Measurements from ENCODE around the gene KDM3A. TPM values are rescaled to one million over a fixed set of nuclear protein-coding genes. Genes with fewer than 3 reads are reported as not detected.
A peak's percentile ranks its signal among the peaks of the same experiment; 100 is the strongest.

The KDM3A gene
- total RNA-seq, 1 experiment from 2014 or later: 52.6 TPM

DNA sequence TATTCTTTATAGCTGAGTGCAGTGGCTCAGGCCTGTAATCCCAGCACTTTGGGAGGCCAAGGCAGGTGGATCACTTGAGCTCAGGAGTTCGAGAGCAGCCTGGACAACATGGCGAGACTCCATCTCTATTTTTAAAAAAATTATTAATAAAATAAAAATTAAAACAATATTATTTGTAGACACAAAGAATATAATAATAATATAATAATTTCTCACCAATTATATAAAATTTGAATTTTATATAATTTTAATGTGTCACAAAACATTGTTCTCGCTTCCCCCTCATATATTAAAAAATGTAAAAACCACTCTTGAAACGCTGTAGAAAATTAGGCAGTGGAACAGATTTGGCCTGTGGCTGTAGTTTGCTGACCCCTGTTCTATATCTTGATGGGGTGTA is 5.6 kb upstream of the KDM3A start:
- ChIA-PET RAD21 (ENCODE audit: low non-redundant PET in 1 of 2, low total read pairs in 2 of 2, uncharacterized antibody in 2 of 2, unreplicated experiment in 2 of 2) (no interaction called here), CTCF (no interaction called here), POLR2A (no interaction called here)
- no peaks in the 10 kb centered on the region for H3K27me3 ChIP-seq (ENCODE audit: insufficient read depth, low read length)
- H3K4me2 ChIP-seq (ENCODE audit: low read length): no peak overlapping the region
- no peak for TF ChIP-seq CTCF (IDR thresholded peaks at IDR 0.05 in 2 of 3, conservative IDR thresholded peaks at IDR 0.05 in 1 of 3; ENCODE audit: borderline replicate concordance in 1 of 3, insufficient read depth in 1 of 3, low read depth in 2 of 3, low read length in 2 of 3)
- H3K4me1 ChIP-seq (ENCODE audit: control insufficient read depth in 1 of 2, insufficient read depth in 2 of 2, low read length in 2 of 2): peaks cover 4 to 5% of the 10 kb centered on the region in 2 experiments; a peak in 3 of 4 replicates
- H3K36me3 ChIP-seq (ENCODE audit: control insufficient read depth in 1 of 2, insufficient read depth in 2 of 2, low read length in 2 of 2): no peaks in the 10 kb centered on the region
- peaks cover 0 to 12% of the 10 kb centered on the region in 2 experiments; a peak in 2 of 4 replicates for H3K9me3 ChIP-seq (ENCODE audit: control insufficient read depth in 1 of 2, insufficient read depth in 1 of 2, low read depth in 1 of 2, low read length in 2 of 2)
- H3K9me2 ChIP-seq (ENCODE audit: insufficient read depth): no peaks in the 10 kb centered on the region; the same call in 1 of the 2 replicates
- BruUV-seq (replicated peaks): no TSS peak
- H3K9ac ChIP-seq (ENCODE audit: low read length): no peak overlapping the region
- DNase-seq (ENCODE audit: low read depth, low spot score) (no peak), ATAC-seq (no peak)
- H3K4me3 ChIP-seq (replicated peaks in 1 of 2; ENCODE audit: low read depth in 1 of 2, low read length in 2 of 2): no peak overlapping the region
- H2AFZ ChIP-seq (ENCODE audit: low read depth, low read length, poor library complexity, severe bottlenecking): peak overlapping the region; percentile 25
- intact Hi-C loops (cut with micrococcal nuclease): no loop called here
- H4K20me1 ChIP-seq (ENCODE audit: insufficient read depth): no peaks in the 10 kb centered on the region
- H3K79me2 ChIP-seq (ENCODE audit: insufficient read depth, low read length): no peaks in the 10 kb centered on the region
- H3K27ac ChIP-seq (ENCODE audit: low read depth, low read length): no peak overlapping the region

- Histone ChIP-seq H3K4me2 (ENCODE audit: low read length) (no peak overlapping the region), H3K9me3 (ENCODE audit: control insufficient read depth in 1 of 2, insufficient read depth in 1 of 2, low read depth in 1 of 2, low read length in 2 of 2) (peaks cover 0 to 10% of the 10 kb centered on the region in 2 experiments; a peak in 2 of 4 replicates)
Observed at GRCh38 chr2:86436328-86436727, 4.8 kb upstream of the KDM3A start.

More at GRCh38 chr2:86436328-86436727, 4.8 kb upstream of the KDM3A start:
- no peak overlapping the region for H3K27ac ChIP-seq (ENCODE audit: low read depth, low read length)
- BruUV-seq (replicated peaks): no TSS peak
- TF ChIP-seq EZH2 (IDR thresholded peaks at IDR 0.05) (no peak), SP1 (IDR thresholded peaks at IDR 0.05; ENCODE audit: low read depth) (no peak), EGR1 (IDR thresholded peaks at IDR 0.05; ENCODE audit: low read depth) (no peak), SIN3A (IDR thresholded peaks at IDR 0.05; ENCODE audit: low read depth) (no peak), JUND (IDR thresholded peaks at IDR 0.05) (no peak), CBX3 (IDR thresholded peaks at IDR 0.05; ENCODE audit: low read depth) (no peak), RAD21 (IDR thresholded peaks at IDR 0.05; ENCODE audit: low read depth) (no peak), POLR2A (IDR thresholded peaks at IDR 0.05; ENCODE audit: borderline replicate concordance, extremely low read depth, insufficient read depth, insufficient read length) (no peak), ZNF274 (IDR thresholded peaks at IDR 0.05; ENCODE audit: low read depth, low read length) (no peak), CTCF (IDR thresholded peaks at IDR 0.05 in 2 of 3, conservative IDR thresholded peaks at IDR 0.05 in 1 of 3; ENCODE audit: borderline replicate concordance in 1 of 3, insufficient read depth in 1 of 3, low read depth in 2 of 3, low read length in 2 of 3) (no peak)
- TF ChIP-seq, protein P1, sequence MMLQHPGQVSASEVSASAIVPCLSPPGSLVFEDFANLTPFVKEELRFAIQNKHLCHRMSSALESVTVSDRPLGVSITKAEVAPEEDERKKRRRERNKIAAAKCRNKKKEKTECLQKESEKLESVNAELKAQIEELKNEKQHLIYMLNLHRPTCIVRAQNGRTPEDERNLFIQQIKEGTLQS (IDR thresholded peaks at IDR 0.05): no peak
- POLR2A ChIA-PET: no interaction called here
- CTCF ChIA-PET: no interaction called here
- H3K4me3 ChIP-seq (replicated peaks in 1 of 2; ENCODE audit: low read depth in 1 of 2, low read length in 2 of 2): no peak overlapping the region
- no peaks in the 10 kb centered on the region for H3K79me2 ChIP-seq (ENCODE audit: insufficient read depth, low read length)
- RAD21 ChIA-PET (ENCODE audit: low non-redundant PET in 1 of 2, low total read pairs in 2 of 2, uncharacterized antibody in 2 of 2, unreplicated experiment in 2 of 2): no interaction called here
- no peak overlapping the region for H2AFZ ChIP-seq (ENCODE audit: low read depth, low read length, poor library complexity, severe bottlenecking)
- no peaks in the 10 kb centered on the region; the same call in 1 of the 2 replicates for H3K9me2 ChIP-seq (ENCODE audit: insufficient read depth)
- intact Hi-C loops (cut with micrococcal nuclease): no loop called here
- DNase-seq (ENCODE audit: low read depth, low spot score) (no peak), ATAC-seq (no peak)
- H3K27me3 ChIP-seq (ENCODE audit: insufficient read depth, low read length): no peaks in the 10 kb centered on the region
- no peaks in the 10 kb centered on the region for H4K20me1 ChIP-seq (ENCODE audit: insufficient read depth)
- no peak overlapping the region for H3K9ac ChIP-seq (ENCODE audit: low read length)
- H3K4me1 ChIP-seq (ENCODE audit: control insufficient read depth in 1 of 2, insufficient read depth in 2 of 2, low read length in 2 of 2): peaks cover 4 to 10% of the 10 kb centered on the region in 2 experiments; a peak in 3 of 4 replicates
- no peaks in the 10 kb centered on the region for H3K36me3 ChIP-seq (ENCODE audit: control insufficient read depth in 1 of 2, insufficient read depth in 2 of 2, low read length in 2 of 2)
